ENCODE measurements around the gene ARID1B. TPM values are rescaled to one million over a fixed set of nuclear protein-coding genes. Genes with fewer than 3 reads are reported as not detected.

Gene ARID1B
- total and polyA plus RNA-seq, 8 donors = 67.6 to 102 (median 99.0) TPM

DNA sequence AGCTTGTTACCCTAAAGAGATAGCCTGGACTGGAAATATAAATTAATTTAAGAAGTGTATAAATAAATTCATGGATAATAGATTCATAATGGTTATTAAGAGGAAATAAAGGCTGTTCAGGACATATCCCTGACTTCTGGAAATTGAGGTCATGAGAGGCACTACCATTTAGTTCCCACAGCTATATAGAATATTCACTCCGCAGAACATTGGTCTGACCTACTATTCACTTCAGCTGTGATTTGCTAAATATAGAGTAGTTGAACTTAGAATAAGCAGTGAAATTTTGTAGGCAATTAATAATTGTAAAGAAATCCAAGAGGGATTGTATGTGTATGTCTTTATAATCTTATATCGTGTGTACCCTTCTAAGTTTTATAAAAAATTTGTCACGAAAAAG is 112.8 kb downstream of the ARID1B start:
- ATAC-seq = no peak
- H3K36me3 ChIP-seq = no peaks in the 10 kb centered on the region
- H3K4me1 ChIP-seq = peaks cover 4 to 30% of the 10 kb centered on the region in 2 donors
- intact Hi-C loops (cut with DNase I) = no loop called here
- no peak for DNase-seq
- no peak overlapping the region for H3K27ac ChIP-seq
- H3K9me3 ChIP-seq = no peaks in the 10 kb centered on the region
- H3K4me3 ChIP-seq = no peak overlapping the region
- TF ChIP-seq, protein P1, sequence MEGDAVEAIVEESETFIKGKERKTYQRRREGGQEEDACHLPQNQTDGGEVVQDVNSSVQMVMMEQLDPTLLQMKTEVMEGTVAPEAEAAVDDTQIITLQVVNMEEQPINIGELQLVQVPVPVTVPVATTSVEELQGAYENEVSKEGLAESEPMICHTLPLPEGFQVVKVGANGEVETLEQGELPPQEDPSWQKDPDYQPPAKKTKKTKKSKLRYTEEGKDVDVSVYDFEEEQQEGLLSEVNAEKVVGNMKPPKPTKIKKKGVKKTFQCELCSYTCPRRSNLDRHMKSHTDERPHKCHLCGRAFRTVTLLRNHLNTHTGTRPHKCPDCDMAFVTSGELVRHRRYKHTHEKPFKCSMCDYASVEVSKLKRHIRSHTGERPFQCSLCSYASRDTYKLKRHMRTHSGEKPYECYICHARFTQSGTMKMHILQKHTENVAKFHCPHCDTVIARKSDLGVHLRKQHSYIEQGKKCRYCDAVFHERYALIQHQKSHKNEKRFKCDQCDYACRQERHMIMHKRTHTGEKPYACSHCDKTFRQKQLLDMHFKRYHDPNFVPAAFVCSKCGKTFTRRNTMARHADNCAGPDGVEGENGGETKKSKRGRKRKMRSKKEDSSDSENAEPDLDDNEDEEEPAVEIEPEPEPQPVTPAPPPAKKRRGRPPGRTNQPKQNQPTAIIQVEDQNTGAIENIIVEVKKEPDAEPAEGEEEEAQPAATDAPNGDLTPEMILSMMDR (IDR thresholded peaks at IDR 0.05) = no peak
- H3K27me3 ChIP-seq = no peaks in the 10 kb centered on the region

DNA sequence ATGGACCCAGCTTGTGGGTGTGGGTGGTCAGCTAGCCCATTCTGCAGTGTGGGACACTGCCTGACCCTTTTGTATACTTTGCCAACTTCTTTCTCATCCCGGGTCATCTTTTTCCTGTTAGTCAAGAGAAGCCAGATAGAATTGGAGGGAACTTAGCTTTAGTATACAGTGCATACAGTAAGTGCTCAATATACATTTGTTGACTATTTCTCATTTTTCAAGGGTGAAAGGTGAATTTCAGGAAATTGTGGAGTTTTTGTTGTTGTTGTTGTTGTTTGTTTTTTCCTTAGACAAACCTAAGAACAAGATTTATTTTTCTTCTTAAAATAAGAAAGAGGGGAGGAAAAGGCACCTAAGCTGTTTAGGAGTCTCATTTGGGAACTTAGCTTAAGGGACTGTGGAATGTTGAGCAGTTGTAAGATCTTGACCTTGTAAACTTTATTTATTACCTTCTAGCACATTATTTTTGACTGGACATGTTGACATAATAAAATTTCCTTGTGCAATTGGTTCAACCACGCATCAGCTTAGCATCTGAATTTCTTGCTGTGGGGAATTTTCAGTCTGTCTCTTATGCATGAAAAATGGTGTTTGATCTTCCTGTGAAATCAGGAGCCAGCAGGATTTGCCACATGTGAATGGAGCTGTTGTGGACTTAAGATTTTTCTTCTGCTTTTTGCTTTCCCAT is 113.6 kb downstream of the ARID1B start:
- Histone ChIP-seq H3K4me3 (no peak overlapping the region), H3K27me3 (no peaks in the 10 kb centered on the region), H3K27ac (no peak overlapping the region), H3K9me3 (no peaks in the 10 kb centered on the region), H3K4me1 (peaks cover 4 to 30% of the 10 kb centered on the region in 2 donors), H3K36me3 (no peaks in the 10 kb centered on the region)
- DNase-seq (no peak), ATAC-seq (peak; percentile 14)
- TF ChIP-seq, protein P1 (IDR thresholded peaks at IDR 0.05) = no peak
- intact Hi-C loops (cut with DNase I) = no loop called here

DNA sequence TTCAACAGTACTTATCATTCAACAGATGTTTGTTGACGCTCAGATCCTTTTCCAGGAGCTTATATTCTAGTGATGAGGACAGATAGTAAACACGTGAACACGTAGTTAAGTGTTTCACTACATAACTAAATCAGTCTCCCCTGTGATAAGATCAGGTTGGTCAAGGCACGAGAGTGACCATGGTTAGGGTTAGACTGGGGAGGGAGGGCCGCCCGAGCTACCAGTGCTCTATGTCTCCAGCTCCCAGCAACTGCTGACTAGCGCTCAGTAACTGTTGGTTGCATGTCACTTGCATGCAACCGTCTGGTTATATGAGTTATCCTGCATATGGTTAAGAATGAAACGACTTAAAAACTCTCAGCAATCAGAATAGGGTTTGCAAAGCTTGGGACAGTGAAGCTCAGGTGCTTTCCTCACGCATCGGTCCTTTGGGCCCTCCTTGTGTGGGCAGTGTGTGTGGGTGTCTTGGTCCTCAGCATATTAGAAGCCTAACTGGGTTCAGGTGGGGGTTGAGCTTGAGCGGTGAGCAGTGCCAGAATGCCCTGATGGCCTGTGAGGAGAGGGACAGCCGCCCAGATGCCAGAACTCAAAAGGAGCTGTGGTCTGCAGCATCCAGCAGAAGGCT is 120.8 kb downstream of the ARID1B start:
- H3K27ac ChIP-seq = no peak overlapping the region
- no peak for ATAC-seq
- H3K4me1 ChIP-seq = peaks cover 0 to 5% of the 10 kb centered on the region in 2 donors
- intact Hi-C loops (cut with DNase I) = no loop called here
- no peak overlapping the region for H3K4me3 ChIP-seq
- no peaks in the 10 kb centered on the region for H3K27me3 ChIP-seq
- H3K36me3 ChIP-seq = peaks cover 0 to 4% of the 10 kb centered on the region in 2 donors
- no peaks in the 10 kb centered on the region for H3K9me3 ChIP-seq
- TF ChIP-seq, protein P1 (IDR thresholded peaks at IDR 0.05) = no peak
- DNase-seq = no peak

DNA sequence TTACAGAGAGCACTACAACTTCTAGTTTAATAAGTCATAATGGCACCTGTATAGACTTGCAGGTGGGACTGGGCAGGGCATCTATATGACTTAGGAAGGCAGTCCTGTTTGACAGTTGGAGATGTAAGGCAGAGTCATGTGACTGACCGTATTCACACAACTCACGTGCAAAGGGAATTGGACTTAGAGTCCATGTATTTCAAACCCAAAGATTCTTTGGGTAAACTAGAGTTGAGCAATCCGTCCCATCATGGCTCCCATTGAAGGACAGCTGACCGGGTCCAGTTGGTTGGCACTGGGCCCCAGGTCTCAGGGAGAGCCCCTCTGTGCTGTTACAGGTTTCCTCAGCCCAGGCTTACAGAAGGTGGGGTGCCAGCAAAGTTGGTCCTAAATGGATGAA is 121.9 kb downstream of the ARID1B start:
- TF ChIP-seq, protein P1 (IDR thresholded peaks at IDR 0.05) = no peak
- H3K4me1 ChIP-seq = peaks cover 0 to 5% of the 10 kb centered on the region in 2 donors
- peaks cover 0 to 4% of the 10 kb centered on the region in 2 donors for H3K36me3 ChIP-seq
- intact Hi-C loops (cut with DNase I) = no loop called here
- ATAC-seq = no peak
- no peaks in the 10 kb centered on the region for H3K9me3 ChIP-seq
- DNase-seq = no peak
- no peak overlapping the region for H3K27ac ChIP-seq
- H3K27me3 ChIP-seq = no peaks in the 10 kb centered on the region
- H3K4me3 ChIP-seq = no peak overlapping the region

DNA sequence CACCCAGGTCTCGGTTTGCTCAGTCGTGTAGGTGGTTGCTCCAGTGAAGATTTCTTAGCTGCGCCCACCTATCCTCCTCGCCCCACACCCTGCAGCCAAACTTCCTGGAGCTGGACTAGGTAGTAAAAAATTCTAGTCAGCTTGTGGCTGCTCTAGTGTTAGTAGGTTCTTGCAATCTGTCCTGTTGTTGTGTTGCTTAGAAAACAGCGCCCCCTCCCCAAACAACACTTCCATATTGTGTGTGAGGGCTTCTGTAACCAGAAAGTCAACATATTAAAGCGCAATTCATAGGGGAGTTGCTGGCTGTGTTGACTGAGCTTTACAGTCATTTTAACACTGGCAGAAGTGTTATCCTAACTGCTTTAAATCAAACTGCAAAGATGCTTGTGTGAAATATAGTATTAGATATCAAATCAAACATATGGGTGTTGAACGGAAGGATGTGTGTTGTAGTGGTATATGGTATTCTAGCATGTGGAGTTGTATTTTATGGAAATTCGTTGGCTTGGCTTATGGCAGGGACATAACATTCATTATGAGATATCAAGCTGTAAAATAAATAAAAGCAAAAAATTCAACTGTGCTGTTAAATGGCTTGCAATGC is 122.5 kb downstream of the ARID1B start:
- Histone ChIP-seq H3K36me3 (peaks cover 0 to 4% of the 10 kb centered on the region in 2 donors), H3K27me3 (no peaks in the 10 kb centered on the region), H3K9me3 (no peaks in the 10 kb centered on the region), H3K27ac (no peak overlapping the region), H3K4me1 (peaks cover 0 to 5% of the 10 kb centered on the region in 2 donors), H3K4me3 (no peak overlapping the region)
- intact Hi-C loops (cut with DNase I) = no loop called here
- DNase-seq (no peak), ATAC-seq (no peak)
- TF ChIP-seq, protein P1 (IDR thresholded peaks at IDR 0.05) = no peak
